HK-2 (cell line): ENCODE results near the gene TBX5.
"Not testable (repeated sequence)": the region's sequence is repeated elsewhere in the genome, so short reads cannot be mapped to it uniquely, and the experiment has no call there.

Experiments used
- DNase-seq: peaks from one replicate; pipeline ENCODE4 v3.0.0-alpha.2; 2018; ENCODE audit not compliant: unreplicated experiment

Gene TBX5

DNA sequence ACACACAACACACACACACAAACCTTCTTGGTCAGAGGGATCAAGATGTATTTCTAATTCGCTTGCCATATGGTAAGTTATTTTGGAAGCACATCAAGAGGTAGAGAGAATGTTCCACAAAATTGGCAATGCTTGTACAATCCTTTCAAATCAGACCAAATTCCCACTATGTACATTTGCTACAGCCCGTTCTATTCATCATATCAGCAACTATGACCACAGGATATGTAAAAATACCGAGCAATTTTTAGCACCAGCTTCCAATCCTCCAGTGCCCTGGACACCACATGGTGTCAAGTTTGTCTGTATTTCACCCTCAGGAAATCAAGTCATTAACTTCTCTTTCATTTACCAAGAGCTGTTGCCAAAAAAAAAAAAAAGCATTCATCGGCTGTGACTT, 21.2 kb downstream of the TBX5 start:
- no peak for DNase-seq

- no peak for DNase-seq
Measured at GRCh38 chr12:114381177-114381576, 24.8 kb downstream of the TBX5 start.

GRCh38 chr12:114371733-114372132, 34.2 kb downstream of the TBX5 start:
- DNase-seq, result no peak

GRCh38 chr12:114371250-114371649, 34.7 kb downstream of the TBX5 start:
- DNase-seq, result no peak

DNA sequence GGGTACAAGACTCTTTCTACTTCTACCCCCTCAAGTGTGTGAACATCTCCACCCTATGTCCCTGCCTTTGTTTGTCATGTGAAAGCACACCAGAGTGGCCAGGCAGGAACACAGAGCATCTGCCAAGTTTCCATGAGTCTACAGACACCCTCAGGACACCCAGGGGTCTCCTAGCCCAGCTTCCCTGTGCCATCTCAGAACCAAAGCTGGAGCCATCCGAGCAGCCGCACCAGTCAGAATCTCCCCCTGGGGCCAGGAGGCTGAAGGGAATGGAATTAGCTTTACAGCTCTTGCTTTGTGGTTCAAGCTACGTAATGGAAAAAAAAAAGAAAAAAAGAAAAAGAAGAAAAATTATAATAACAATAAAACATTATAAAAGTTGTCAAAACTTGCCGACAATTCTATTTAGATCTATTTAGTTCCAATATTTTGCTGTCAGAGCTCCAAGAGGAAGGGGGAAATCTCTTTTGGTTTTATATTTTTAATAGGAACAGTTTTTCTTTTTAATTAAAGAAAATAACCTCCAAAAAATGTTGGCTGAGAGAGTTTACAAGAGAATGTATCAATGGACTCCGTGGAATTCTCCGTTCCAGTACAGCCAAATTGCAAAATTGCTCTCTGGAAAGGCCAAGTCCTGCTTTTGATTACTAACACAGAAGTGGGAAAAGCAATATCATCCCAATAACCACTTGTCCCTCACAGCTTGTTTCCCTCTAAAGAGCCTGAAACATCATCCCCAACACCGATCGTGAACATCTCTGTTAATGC, 37.1 kb downstream of the TBX5 start:
- no peak for DNase-seq

GRCh38 chr12:114361992-114362391, 44.0 kb downstream of the TBX5 start:
- no peak for DNase-seq

GRCh38 chr12:114361545-114361944, 44.4 kb downstream of the TBX5 start:
- DNase-seq, result no peak

- DNase-seq, result no peak
Measured at GRCh38 chr12:114360485-114360884, 45.5 kb downstream of the TBX5 start.

DNA sequence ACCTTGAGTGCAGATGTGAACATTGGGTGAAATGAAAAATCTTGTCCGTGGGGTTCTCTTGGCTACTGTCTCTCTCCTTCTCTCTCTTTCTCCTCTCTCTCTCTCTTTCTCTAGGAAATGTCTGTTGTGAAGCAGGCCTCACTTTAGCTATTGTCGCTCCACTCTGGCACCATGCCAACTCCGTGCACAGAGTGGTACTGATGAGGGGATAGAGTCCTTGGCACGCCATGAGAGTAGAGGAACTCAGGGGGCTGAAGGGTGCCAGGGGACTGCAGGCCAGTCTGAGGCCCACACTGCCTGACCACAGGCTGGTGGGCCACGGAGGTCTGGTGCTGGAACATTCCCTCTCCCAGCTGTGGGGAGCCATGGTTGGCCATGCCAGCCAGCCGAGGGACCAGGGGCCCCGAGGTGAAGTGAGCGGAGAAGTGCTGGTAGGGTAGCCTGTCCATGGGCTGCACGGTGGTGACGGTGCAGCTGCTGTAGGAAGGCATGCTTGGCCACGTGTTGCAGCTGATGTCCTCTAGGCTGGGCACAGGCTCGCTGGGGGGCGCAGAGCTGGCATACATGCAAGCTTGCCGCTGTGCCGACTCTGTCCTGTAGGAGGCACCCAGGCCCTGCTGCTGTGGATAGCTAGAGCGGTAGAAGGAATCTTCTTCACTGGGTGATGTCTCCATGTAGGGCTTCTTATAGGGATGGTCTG, 50.4 kb downstream of the TBX5 start:
- no peak for DNase-seq

DNA sequence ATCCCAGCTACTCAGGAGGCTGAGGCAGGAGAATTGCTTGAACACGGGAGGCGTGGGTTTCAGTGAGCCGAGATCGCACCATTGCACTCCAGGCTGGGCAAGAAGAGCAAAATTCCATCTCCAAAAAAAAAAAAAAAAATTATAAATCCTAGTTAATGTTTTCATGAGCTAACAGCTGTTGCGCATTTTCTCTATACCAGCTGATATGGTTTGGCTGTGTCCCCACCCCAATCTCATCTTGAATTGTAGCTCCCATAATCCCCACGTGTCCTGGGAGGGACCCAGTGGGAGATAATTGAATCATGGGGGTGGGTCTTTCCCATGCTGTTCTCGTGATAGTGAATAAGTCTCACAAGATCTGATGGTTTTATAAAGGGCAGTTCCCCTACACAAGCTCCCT, 56.7 kb downstream of the TBX5 start:
- not testable (repeated sequence) for DNase-seq

GRCh38 chr12:114347861-114348260, 58.1 kb downstream of the TBX5 start:
- no peak for DNase-seq

- no peak for DNase-seq
Measured at GRCh38 chr12:114344831-114345230, 61.1 kb downstream of the TBX5 start.

- no peak for DNase-seq
Measured at GRCh38 chr12:114344303-114344663, 61.7 kb downstream of the TBX5 start.

- no peak for DNase-seq
Measured at GRCh38 chr12:114343585-114344302, 62.2 kb downstream of the TBX5 start.

GRCh38 chr12:114342656-114343055, 63.3 kb downstream of the TBX5 start:
- no peak for DNase-seq

DNA sequence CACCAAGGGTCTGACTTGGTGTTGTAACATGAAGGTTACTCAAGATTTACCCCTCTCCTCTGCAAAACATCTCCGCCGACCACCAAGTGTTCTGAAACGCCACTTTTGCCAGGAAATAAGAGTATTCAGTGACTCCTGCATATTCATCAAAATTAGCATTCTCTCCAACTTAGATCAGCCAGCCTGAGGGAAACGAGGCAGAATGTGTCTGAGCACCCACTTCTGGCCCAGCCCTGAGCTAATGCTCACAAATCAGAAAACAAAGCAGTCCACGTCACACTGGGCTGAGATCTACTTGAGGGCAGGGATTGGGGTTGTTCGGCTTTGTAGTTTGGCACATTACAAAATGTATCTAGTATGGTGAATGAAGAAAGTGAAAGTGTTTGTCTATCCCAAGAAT, 64.3 kb downstream of the TBX5 start:
- DNase-seq, result no peak

GRCh38 chr12:114340231-114340630, 65.7 kb downstream of the TBX5 start:
- DNase-seq, result no peak

DNA sequence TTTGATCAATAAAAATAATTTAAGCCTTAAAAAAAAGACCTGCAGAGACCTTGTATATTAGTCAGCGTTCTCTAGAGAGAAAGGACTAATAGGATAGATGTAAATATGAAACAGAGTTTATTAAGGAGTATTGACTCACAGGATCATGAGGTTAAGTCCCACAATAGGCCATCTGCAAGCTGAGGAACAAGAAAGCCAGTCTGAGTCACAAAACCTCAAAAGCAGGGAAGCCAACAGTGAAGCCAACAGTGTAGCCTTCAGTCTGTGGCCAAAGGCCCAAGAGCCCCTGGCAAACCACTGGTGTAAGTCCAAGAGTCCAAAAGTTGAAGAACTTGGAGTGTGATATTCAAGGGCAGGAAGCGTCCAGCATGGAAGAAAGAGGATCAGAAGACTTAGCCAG, 66.3 kb downstream of the TBX5 start:
- DNase-seq, result no peak

DNA sequence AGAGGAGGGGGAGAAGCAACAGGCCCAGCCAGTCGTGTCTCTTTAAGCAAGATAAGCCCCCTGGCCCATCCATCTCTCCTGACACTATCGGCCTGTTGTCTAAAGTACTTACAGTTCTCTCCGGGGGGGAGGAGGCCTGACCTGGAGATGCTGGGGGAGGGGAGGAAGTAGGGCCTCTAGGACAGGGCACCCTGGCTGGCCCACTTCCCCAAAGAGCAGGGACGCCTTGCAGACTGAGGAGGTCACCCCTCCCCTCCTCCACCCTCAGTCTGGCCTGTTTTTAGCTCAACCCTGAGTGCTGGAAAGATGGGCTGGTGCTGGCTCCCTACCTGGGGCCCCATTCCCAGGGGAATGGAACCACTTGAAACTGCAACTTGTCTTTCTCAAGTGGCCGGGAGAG, 70.3 kb downstream of the TBX5 start:
- no peak for DNase-seq

DNA sequence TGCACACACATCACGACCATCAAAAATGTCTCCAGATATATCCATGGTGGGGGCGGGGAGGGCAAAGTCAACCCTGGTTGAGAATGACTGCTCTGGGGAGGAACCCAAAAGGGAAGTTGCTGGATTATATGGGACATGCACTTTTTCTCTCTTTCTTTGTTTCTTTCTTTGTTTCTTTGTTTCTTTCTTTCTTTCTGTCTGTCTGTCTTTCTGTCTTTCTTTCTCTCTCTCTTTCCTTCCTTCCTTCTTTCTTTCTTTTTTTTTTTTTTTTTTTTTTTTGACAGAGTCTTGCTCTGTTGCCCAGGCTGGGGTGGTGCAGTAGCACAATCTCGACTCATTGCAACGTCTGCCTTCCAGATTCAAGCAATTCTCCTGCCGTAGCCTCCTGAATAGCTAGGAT, 71.5 kb downstream of the TBX5 start:
- DNase-seq, result no peak

- no peak for DNase-seq
Measured at GRCh38 chr12:114328292-114328691, 77.7 kb downstream of the TBX5 start.

DNA sequence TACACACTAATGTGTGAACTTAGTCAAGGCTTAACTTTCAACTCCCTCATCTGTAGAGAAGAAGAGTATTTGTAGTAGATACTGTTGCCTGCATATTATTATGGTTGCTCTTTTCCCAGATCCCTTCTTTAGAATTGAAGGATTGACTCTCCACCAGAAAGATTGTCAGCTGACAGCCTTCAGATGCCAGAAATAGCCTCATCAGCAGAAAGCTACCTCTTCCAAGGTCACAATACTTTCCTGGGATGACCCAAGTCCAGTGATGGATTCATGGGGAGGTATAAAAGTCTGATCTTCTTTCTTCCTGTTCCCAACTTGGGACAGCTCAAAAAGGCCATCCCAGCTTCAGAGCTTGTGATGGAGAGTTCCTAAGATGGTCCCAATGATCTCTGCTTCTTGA, 78.2 kb downstream of the TBX5 start:
- no peak for DNase-seq

- DNase-seq, result no peak
Measured at GRCh38 chr12:114321524-114321923, 84.4 kb downstream of the TBX5 start.
